GM21786 (cell line): Measurements from ENCODE around the gene DSCAM.
"Not testable (repeated sequence)": the region's sequence is repeated elsewhere in the genome, so short reads cannot be mapped to it uniquely, and the experiment has no call there.

Source experiments
- ATAC-seq: cut with Tn5 transposase; IDR thresholded peaks from one replicate; pipeline ENCODE4 v1.9.1; 2021; ENCODE audit not compliant: unreplicated experiment

DSCAM gene

DNA sequence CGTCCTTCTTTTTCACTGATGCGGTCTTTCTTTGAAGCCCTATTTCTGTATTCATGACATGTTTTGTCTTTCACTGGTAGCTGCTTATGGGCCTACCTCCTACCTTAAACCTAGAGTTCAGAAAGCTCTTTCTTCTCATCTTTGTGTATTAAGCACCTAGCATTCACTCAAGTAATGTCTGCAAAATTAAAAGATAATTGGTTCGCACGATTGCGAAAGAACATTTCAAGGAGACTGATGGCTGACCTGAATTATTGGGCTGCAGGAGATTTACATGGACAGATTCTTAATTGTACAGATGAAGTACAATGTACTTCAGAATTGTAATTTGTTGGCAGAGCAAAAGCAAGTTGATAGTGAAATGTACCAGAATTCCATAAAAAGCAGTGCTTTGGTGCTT is 773.3 kb downstream of the DSCAM start:
- ATAC-seq = no peak

GRCh38 chr21:40070871-40071270 is 776.1 kb downstream of the DSCAM start:
- ATAC-seq = no peak

- no peak for ATAC-seq
Observed at GRCh38 chr21:40067751-40068150, 779.2 kb downstream of the DSCAM start.

DNA sequence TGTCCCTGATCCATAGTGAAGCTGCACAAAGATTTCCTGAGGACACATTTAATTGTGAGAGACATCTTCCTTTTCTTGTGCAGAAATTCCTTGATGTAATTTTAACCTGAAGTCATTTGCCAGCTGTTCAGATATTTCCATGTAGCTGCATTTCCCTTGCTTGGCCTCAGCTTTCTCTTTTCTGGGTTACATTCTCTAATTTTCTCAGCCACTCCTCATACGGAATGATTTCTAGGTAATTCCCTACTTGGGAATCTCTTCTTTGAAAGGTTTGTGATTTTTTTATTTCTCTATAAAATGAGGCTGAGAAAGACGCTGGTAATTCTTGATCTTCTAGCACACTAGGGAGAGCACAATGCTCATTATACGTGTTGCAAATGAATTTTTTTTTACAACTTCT is 780.7 kb downstream of the DSCAM start:
- ATAC-seq = no peak

DNA sequence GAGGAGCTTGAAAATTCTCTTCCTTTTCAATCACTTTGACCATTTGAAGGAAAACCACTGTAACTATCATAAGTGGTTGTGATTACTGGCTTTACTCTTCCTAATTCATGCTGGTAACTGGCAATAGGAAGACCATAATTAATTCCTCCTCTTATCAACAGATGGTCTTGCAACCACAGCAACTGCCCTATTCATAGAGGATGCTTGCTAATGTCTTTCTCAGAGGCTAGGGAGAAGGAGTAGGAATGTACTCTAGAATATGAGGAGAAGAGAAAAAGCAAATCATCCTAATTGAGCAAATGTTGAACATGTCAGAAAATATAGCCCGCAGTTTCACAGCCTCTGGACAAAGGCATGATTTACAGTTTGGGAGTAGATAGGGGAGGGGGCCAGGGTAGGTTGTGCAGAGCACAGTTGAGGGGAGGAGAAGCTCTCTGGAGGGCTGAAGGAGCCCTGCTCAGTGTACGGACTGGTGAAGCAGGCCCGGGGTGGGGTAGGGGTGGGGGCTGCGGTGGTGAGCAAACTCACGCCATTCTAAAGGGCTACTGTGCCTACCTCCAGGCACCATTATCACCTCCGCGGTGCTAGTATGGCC is 786.8 kb downstream of the DSCAM start:
- no peak for ATAC-seq

DNA sequence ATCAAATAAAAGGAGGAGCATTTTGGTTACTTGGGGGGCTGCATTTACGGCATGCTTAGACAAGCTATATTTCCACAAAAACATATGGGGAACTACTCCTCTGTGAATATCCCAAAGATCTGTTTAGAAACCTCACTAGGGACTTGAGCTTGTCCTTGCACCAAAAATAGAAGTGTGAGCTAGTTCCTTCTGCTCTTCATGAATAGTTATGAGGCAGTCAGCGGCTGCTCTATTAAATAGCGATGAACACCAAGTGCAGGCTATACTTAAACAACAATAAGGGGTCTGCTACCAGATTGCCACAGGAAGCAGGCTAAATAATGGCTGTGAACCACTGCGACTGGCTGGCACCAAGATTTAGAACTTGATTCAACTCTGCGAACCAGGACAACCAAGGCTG is 789.6 kb downstream of the DSCAM start:
- ATAC-seq = no peak

- ATAC-seq = no peak
Observed at GRCh38 chr21:40056031-40056430, 790.9 kb downstream of the DSCAM start.

DNA sequence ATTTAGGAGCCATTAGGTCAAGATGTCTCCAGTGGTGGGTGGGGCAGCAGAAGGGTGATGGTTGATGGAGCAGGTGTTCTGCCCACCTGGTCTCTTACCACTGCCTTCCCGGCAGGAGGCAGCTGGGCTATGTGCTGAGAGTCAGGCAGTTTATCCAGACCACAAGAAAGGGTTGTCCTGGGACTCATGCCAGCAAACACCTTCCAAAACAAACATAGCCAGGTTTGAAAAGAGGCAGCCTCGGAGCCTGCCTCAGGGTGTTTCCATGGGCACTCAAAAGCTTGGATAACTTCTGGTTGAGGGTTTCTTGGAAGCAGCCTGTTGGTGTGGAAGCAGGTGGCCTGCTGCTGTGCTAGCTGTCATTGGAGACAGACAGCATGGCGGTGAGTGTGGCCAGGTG is 792.6 kb downstream of the DSCAM start:
- no peak for ATAC-seq

GRCh38 chr21:40053007-40053406 is 794.0 kb downstream of the DSCAM start:
- no peak for ATAC-seq

DNA sequence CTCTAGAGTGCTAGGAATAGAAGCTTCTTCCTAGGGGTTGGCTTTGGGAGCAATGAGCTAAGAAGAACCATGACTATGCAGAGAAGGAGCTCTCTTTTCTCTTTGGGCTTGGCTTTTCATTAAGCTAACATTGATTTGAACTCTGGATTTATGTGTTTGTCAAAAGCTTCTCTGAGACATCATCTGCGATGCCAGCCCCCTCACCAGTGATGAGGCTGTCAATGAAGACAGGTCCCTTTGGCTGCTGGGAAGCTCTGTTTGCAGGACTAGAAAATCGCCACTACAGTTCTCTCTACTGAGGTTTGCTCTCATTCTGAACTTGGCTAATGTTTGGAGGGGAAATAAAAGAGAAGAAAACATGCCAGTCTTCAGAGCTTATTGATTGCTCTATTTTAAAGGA is 794.7 kb downstream of the DSCAM start:
- no peak for ATAC-seq

DNA sequence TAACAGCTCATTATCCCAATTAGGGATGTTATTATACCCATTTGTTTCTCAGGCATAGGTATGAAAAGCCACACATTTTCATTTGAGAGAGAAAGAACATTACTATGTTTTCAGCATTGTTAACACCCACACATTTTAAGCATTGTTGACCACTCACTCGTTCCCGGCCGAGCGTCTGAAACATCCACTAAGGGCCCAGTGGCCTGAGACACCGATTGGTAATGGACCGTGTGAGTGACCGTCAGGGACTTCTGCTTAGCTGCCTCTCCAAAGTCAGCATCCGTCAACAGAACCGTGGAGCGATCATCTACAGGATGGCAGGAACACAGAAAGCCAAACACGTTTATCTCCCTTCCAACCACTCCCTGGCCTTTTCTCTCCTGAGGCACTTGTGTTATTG is 795.2 kb downstream of the DSCAM start:
- no peak for ATAC-seq

- no peak for ATAC-seq
Observed at GRCh38 chr21:40049931-40050290, 797.0 kb downstream of the DSCAM start.

- ATAC-seq = no peak
Observed at GRCh38 chr21:40049031-40049930, 797.7 kb downstream of the DSCAM start.

DNA sequence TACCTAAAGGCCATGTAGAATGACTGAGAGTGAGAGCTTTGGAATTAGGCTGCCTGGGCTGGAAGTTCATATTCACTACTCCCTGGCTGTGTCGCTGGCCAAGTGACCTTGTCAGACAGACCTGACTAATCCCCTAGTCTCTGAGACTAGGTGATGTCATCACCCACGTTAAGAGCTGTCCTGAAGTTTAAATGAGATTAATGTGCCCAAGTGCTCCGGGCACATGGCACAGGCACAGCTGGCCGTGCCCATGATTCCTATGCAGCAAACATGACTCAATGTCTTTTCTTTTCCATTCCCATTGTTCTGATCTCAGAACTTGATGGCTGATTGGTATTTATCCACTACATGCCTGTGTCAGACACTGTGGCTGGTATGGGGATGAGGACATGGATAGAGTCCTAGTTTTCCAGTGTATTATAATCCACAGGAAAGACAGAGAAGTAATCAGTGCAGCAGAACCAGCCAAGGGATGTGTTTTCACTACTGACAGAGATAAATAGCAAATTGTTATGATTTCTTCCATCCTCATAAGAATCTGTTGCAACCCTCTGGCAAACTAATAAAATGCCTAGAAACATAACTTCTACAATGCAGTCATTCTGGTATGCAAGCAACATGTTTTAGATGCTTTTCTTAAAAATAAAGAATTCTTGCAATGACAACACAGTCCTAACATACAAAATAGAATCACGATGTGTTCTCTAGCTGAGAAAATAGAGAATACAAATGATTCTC is 798.8 kb downstream of the DSCAM start:
- no peak for ATAC-seq

- no peak for ATAC-seq
Observed at GRCh38 chr21:40047211-40047610, 799.7 kb downstream of the DSCAM start.

- ATAC-seq = no peak
Observed at GRCh38 chr21:40043866-40044265, 803.1 kb downstream of the DSCAM start.

- ATAC-seq = no peak
Observed at GRCh38 chr21:40043423-40043822, 803.5 kb downstream of the DSCAM start.

- no peak for ATAC-seq
Observed at GRCh38 chr21:40041446-40041845, 805.5 kb downstream of the DSCAM start.

DNA sequence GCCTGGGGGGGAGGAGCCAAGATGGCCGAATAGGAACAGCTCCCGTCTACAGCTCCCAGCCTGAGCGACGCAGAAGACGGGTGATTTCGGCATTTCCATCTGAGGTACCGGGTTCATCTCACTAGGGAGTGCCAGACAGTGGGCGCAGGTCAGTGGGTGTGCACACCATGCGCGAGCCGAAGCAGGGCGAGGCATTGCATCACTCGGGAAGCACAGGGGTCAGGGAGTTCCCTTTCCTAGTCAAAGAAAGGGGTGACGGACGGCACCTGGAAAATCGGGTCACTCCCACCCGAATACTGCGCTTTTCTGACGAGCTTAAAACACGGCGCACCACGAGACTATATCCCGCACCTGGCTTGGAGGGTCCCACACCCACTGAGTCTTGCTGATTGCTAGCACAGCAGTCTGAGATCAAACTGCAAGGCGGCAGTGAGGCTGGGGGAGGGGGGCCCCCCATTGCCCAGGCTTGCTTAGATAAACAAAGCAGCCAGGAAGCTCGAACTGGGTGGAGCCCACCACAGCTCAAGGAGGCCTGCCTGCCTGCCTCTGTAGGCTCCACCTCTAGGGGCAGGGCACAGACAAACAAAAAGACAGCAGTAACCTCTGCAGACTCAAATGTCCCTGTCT is 813.7 kb downstream of the DSCAM start:
- not testable (repeated sequence) for ATAC-seq

- ATAC-seq = no peak
Observed at GRCh38 chr21:40029888-40030287, 817.1 kb downstream of the DSCAM start.

- ATAC-seq = not testable (repeated sequence)
Observed at GRCh38 chr21:40028393-40028792, 818.6 kb downstream of the DSCAM start.
